ENCODE measurements around the gene ALDH1L2.
"Not testable (repeated sequence)": the region's sequence is repeated elsewhere in the genome, so short reads cannot be mapped to it uniquely, and the experiment has no call there.

The ALDH1L2 gene

DNA sequence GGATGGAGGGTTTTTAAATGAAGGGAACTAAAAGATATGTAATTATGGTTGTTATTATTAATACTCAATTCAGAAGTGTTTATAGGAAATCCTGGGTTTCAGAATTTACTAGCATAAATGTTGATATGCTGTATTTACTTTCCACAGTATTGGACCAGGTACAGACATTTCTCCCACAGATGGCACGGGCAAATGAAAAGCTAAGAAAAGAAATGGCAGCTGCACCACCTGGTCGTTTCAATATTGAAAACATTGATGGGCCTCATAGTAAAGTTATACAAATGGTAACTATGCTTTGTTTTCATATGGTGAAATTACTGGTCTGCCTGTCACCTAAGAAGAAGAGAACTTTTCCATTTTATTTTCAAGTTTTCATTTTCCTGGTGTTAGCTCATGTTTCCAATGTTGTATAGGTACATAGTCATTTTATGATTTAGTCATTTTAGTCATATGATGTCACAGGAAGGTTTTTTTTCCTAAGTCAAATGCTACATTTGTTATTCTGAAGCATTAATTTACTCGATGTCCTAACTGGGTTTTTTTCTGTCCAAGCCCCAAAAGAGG is 92.6 kb downstream of the ALDH1L2 start:
- H3K36me3 ChIP-seq (ENCODE audit: control insufficient read depth, insufficient read depth, low read length): peaks cover 4% of the 10 kb centered on the region
- H3K27me3 ChIP-seq (ENCODE audit: control insufficient read depth, insufficient read depth, low read length): no peaks in the 10 kb centered on the region
- H3K9ac ChIP-seq (ENCODE audit: low read length): no peak overlapping the region
- no peaks in the 10 kb centered on the region for H3K9me3 ChIP-seq (ENCODE audit: control insufficient read depth, low read length)
- H3K4me3 ChIP-seq (ENCODE audit: low read length): no peak overlapping the region
- no peaks in the 10 kb centered on the region for H3K4me1 ChIP-seq (ENCODE audit: control insufficient read depth, insufficient read depth, low read length)

GRCh38 chr12:104990950-104991349 is 93.3 kb downstream of the ALDH1L2 start:
- no peaks in the 10 kb centered on the region for H3K27me3 ChIP-seq (ENCODE audit: control insufficient read depth, insufficient read depth, low read length)
- no peaks in the 10 kb centered on the region for H3K4me1 ChIP-seq (ENCODE audit: control insufficient read depth, insufficient read depth, low read length)
- H3K4me3 ChIP-seq (ENCODE audit: low read length): no peak overlapping the region
- no peaks in the 10 kb centered on the region for H3K9me3 ChIP-seq (ENCODE audit: control insufficient read depth, low read length)
- H3K9ac ChIP-seq (ENCODE audit: low read length): no peak overlapping the region
- peaks cover 4% of the 10 kb centered on the region for H3K36me3 ChIP-seq (ENCODE audit: control insufficient read depth, insufficient read depth, low read length)

- H3K4me3 ChIP-seq (ENCODE audit: low read length): peak within 1 kb of the TSS; percentile 70
- H3K4me1 ChIP-seq (ENCODE audit: control insufficient read depth, insufficient read depth, low read length): no peaks in the 10 kb centered on the region
- H3K9ac ChIP-seq (ENCODE audit: low read length): peak within 1 kb of the TSS; percentile 67
- no peaks in the 10 kb centered on the region for H3K9me3 ChIP-seq (ENCODE audit: control insufficient read depth, low read length)
- peaks cover 4% of the 10 kb centered on the region for H3K36me3 ChIP-seq (ENCODE audit: control insufficient read depth, insufficient read depth, low read length)
- H3K27me3 ChIP-seq (ENCODE audit: control insufficient read depth, insufficient read depth, low read length): no peaks in the 10 kb centered on the region
Measured at GRCh38 chr12:104986022-104986941, 98.0 kb downstream of the ALDH1L2 start, which contains the start of gene NOPCHAP1. Gene NOPCHAP1 (plus strand): TSS chr12:104986316. CDS start chr12:104986353, 37 bp downstream.

DNA sequence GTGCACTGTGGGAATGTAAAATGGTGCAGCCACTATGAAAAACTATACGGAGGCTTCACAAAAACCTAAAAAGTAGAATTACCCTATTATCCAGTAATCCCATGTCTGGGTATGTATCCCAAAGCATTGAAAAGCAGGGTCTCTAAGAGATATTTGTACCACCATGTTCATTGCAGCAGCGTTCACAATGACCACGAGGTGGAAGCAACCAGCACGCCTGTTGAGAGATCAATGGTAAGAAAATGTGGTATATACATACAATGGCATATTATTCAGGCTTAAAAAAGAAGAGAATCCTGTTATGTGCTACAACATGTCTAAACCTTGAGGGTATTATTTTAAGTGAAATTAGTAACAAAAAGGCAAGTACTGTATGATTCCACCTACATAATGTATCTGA is 99.1 kb downstream of the ALDH1L2 start:
- H3K27me3 ChIP-seq (ENCODE audit: control insufficient read depth, insufficient read depth, low read length): no peaks in the 10 kb centered on the region
- no peaks in the 10 kb centered on the region for H3K4me1 ChIP-seq (ENCODE audit: control insufficient read depth, insufficient read depth, low read length)
- H3K36me3 ChIP-seq (ENCODE audit: control insufficient read depth, insufficient read depth, low read length): no peaks in the 10 kb centered on the region
- no peak overlapping the region for H3K4me3 ChIP-seq (ENCODE audit: low read length)
- peak overlapping the region; percentile 67 for H3K9ac ChIP-seq (ENCODE audit: low read length)
- H3K9me3 ChIP-seq (ENCODE audit: control insufficient read depth, low read length): no peaks in the 10 kb centered on the region

- not testable (repeated sequence) for H3K4me1 ChIP-seq (ENCODE audit: control insufficient read depth, insufficient read depth, low read length); H3K27me3 ChIP-seq (ENCODE audit: control insufficient read depth, insufficient read depth, low read length); H3K4me3 ChIP-seq (ENCODE audit: low read length); H3K9me3 ChIP-seq (ENCODE audit: control insufficient read depth, low read length); H3K9ac ChIP-seq (ENCODE audit: low read length); H3K36me3 ChIP-seq (ENCODE audit: control insufficient read depth, insufficient read depth, low read length)
Measured at GRCh38 chr12:104977688-104978087, 106.6 kb downstream of the ALDH1L2 start.

- Histone ChIP-seq H3K9ac (ENCODE audit: low read length) (no peak overlapping the region), H3K4me1 (ENCODE audit: control insufficient read depth, insufficient read depth, low read length) (peaks cover 8% of the 10 kb centered on the region), H3K36me3 (ENCODE audit: control insufficient read depth, insufficient read depth, low read length) (no peaks in the 10 kb centered on the region), H3K9me3 (ENCODE audit: control insufficient read depth, low read length) (no peaks in the 10 kb centered on the region), H3K27me3 (ENCODE audit: control insufficient read depth, insufficient read depth, low read length) (no peaks in the 10 kb centered on the region), H3K4me3 (ENCODE audit: low read length) (no peak overlapping the region)
Measured at GRCh38 chr12:104976703-104977102, 107.6 kb downstream of the ALDH1L2 start.

DNA sequence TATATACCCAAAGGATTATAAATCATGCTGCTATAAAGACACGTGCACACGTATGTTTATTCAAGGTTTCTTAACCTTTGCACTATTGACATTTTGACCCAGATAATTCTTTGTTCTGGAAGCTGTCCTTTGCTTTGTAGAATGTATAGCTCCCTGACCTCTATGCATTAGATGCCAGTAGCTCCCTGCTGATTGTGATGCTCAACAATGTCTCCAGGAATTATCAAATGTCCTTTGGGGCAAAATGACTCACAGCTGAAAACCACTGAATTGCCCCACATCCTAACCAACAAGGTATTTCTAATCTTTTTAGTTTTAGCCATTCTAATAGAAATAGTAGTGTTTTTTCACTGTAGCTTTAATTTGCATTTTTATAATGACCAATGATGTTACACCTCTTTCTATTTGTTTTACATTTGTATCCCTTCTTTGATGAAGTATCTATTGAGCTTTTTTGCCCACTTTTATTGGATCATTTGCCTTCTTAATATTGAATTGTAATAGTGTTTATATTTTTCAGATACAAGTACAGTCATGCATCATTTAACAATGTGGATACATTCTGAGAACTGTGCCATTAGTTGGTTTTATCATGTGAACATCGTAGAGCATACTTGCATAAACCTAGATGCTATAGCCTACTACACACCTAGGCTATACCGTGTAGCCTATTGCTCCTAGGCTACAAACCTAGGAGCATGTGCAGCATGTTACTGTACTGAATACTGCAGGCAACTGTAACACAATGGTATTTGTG is 108.5 kb downstream of the ALDH1L2 start:
- no peaks in the 10 kb centered on the region for H3K9me3 ChIP-seq (ENCODE audit: control insufficient read depth, low read length)

GRCh38 chr12:104974626-104975290 is 109.5 kb downstream of the ALDH1L2 start:
- Histone ChIP-seq H3K9ac (ENCODE audit: low read length) (no peak overlapping the region), H3K4me3 (ENCODE audit: low read length) (no peak overlapping the region), H3K27me3 (ENCODE audit: control insufficient read depth, insufficient read depth, low read length) (no peaks in the 10 kb centered on the region), H3K4me1 (ENCODE audit: control insufficient read depth, insufficient read depth, low read length) (peaks cover 8% of the 10 kb centered on the region), H3K36me3 (ENCODE audit: control insufficient read depth, insufficient read depth, low read length) (no peaks in the 10 kb centered on the region), H3K9me3 (ENCODE audit: control insufficient read depth, low read length) (no peaks in the 10 kb centered on the region)

More for the DNA sequence above, 108.5 kb downstream of the ALDH1L2 start:
- Histone ChIP-seq H3K4me3 (ENCODE audit: low read length) (no peak overlapping the region), H3K27me3 (ENCODE audit: control insufficient read depth, insufficient read depth, low read length) (no peaks in the 10 kb centered on the region), H3K36me3 (ENCODE audit: control insufficient read depth, insufficient read depth, low read length) (no peaks in the 10 kb centered on the region), H3K4me1 (ENCODE audit: control insufficient read depth, insufficient read depth, low read length) (peaks cover 8% of the 10 kb centered on the region), H3K9ac (ENCODE audit: low read length) (no peak overlapping the region)

DNA sequence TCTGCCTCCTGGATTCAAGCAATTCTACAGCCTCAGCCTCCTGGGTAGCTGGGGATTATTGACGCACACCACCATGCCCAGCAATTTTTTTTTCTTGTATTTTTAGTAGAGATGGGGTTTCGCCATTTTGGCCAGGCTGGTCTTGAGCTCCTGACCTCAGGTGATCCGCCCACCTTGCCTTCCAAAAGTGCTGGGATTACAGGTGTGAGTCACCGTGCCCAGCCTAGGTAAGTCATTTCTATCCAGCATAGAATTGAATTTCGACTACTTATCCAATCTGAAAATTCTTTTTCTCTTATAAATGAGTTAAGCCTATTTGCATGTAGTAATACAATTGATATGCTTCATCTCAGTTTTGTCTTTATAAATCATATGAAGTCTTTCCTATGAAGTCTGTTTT is 111.0 kb downstream of the ALDH1L2 start:
- H3K36me3 ChIP-seq (ENCODE audit: control insufficient read depth, insufficient read depth, low read length): no peaks in the 10 kb centered on the region
- H3K4me1 ChIP-seq (ENCODE audit: control insufficient read depth, insufficient read depth, low read length): peaks cover 8% of the 10 kb centered on the region
- H3K9me3 ChIP-seq (ENCODE audit: control insufficient read depth, low read length): no peaks in the 10 kb centered on the region
- H3K9ac ChIP-seq (ENCODE audit: low read length): no peak overlapping the region
- H3K4me3 ChIP-seq (ENCODE audit: low read length): no peak overlapping the region
- H3K27me3 ChIP-seq (ENCODE audit: control insufficient read depth, insufficient read depth, low read length): no peaks in the 10 kb centered on the region

DNA sequence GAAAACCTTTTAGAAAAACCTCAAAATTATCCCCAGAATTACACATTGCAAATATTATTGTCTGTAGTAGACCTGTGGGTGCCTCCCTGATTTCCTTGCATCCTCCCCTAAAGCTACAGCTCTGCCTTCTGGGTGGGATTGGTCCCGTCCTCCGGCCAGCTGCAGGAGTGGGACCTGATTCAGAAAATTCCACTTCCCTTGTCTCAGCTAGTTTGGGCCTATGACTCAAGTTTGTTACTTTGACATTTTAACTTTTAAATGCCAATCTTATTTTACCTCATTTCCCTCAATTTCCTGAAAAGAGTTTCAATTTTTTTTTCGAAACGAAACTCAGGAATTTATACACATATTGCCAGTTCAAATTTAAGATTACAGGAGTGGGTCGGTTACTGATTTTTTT is 113.0 kb downstream of the ALDH1L2 start:
- Histone ChIP-seq H3K9me3 (ENCODE audit: control insufficient read depth, low read length) (no peaks in the 10 kb centered on the region), H3K9ac (ENCODE audit: low read length) (no peak overlapping the region), H3K4me1 (ENCODE audit: control insufficient read depth, insufficient read depth, low read length) (peaks cover 8% of the 10 kb centered on the region), H3K36me3 (ENCODE audit: control insufficient read depth, insufficient read depth, low read length) (no peaks in the 10 kb centered on the region), H3K27me3 (ENCODE audit: control insufficient read depth, insufficient read depth, low read length) (no peaks in the 10 kb centered on the region), H3K4me3 (ENCODE audit: low read length) (no peak overlapping the region)
